Activated T-helper 9 cell treated with anti-CD3 and anti-CD28 coated beads, Interleukin-2, amount 50 U/mL, for 16 hours (primary cell): ENCODE results near the gene OTOP3.

ENCODE experiments used
- DNase-seq: peaks from one replicate; pipeline ENCODE4 v3.0.0-alpha.2; 2020; ENCODE audit warnings: low read depth

OTOP3 gene

GRCh38 chr17:74941128-74941725 is 5.5 kb downstream of the OTOP3 start:
- no peak for DNase-seq

- DNase-seq: no peak
Observed at GRCh38 chr17:74943808-74944522, 8.3 kb downstream of the OTOP3 start.

GRCh38 chr17:74945543-74945942 is 9.8 kb downstream of the OTOP3 start:
- DNase-seq: no peak

DNA sequence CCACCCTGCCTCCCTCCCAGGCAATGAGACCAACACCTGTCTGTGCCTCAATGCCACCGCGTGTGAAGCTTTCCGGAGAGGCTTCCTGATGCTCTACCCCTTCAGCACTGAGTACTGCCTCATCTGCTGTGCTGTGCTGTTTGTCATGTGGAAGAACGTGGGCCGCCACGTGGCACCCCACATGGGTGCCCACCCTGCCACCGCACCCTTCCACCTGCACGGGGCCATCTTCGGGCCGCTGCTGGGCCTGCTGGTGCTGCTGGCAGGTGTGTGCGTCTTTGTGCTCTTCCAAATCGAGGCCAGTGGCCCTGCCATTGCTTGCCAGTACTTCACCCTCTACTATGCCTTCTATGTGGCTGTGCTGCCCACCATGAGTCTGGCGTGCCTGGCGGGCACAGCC is 10.9 kb downstream of the OTOP3 start:
- DNase-seq: no peak

- no peak for DNase-seq
Observed at GRCh38 chr17:74947041-74947754, 11.5 kb downstream of the OTOP3 start.

GRCh38 chr17:74949455-74950115 is 13.9 kb downstream of the OTOP3 start:
- no peak for DNase-seq

DNA sequence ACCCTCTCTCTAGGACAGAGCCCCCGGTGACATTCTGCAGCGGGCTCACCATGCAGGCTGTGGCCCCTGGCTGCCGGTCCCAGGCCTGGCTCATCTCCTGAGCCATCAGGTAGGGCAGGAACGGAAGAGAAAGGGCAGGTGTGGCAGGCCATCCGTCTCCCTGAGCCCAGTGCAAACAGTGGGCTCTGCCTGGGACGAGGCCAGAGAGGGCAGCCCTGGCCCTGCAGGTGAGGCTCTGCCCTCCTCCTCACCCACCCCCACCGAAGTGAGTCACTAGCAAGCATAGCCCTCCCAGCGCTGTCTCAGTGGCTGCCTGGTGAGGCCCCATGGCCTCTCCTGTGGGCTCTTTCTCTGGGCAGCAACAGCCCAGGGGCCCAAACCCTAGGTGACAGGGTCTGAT is 14.5 kb downstream of the OTOP3 start:
- DNase-seq: no peak

DNA sequence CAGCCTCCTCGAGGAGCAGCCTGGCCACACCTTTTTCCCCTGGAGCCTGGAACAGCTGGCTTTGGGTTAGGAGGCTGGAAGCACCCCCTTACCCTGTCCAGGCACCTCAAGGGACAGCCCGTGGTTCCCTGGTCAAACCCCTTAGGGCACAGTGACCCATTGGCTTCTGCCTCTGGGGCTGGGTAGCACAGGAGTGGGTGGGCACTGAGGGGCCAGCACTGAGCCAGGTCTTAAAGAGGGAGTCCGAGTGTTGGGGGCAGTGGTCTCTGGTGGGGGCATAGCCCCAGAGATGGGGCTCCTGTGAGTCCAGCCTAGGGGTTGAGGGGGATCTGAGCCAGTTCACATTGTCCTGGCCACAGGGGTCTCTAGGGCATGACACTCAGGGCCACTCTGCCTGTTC is 15.4 kb downstream of the OTOP3 start:
- DNase-seq: no peak

DNA sequence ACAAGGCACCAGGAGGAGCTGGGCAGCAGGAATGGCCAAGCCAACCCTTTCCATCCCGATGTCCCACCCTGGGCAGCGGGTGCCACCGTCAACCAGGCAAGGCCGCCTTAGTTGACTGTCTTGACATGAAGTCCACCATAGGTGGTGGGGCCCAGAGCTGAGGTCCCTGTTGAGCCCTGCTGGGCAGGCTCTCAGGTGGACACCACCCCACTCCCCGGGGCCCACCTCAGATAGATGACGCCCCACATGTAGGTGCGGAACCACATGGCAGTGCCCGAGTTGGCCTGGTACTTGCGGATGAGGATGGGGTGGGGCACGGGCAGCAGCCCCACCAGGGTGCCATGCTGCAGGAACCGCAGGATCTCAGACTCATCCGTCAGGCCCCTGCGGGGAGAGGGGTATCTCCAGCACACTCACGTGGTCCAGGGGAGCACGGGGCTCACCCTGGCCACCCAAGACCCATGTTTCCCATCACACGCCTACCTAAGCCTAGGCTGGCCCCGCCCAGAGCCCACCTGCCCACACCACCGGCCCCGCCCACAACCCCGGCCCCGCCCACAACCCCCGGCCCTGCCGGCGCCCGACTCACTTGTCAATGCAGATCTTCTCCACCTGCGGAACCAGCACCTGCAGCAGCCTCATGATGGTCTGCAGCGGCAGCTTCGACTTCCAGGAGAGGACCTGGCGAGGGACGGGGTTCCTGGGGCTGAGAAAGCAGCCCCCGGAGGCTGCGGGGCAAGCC is 16.2 kb downstream of the OTOP3 start:
- DNase-seq: no peak

GRCh38 chr17:74952431-74953133 is 16.9 kb downstream of the OTOP3 start:
- no peak for DNase-seq

- no peak for DNase-seq
Observed at GRCh38 chr17:74953134-74953687, 17.5 kb downstream of the OTOP3 start.

GRCh38 chr17:74954115-74954514 is 18.4 kb downstream of the OTOP3 start:
- no peak for DNase-seq

DNA sequence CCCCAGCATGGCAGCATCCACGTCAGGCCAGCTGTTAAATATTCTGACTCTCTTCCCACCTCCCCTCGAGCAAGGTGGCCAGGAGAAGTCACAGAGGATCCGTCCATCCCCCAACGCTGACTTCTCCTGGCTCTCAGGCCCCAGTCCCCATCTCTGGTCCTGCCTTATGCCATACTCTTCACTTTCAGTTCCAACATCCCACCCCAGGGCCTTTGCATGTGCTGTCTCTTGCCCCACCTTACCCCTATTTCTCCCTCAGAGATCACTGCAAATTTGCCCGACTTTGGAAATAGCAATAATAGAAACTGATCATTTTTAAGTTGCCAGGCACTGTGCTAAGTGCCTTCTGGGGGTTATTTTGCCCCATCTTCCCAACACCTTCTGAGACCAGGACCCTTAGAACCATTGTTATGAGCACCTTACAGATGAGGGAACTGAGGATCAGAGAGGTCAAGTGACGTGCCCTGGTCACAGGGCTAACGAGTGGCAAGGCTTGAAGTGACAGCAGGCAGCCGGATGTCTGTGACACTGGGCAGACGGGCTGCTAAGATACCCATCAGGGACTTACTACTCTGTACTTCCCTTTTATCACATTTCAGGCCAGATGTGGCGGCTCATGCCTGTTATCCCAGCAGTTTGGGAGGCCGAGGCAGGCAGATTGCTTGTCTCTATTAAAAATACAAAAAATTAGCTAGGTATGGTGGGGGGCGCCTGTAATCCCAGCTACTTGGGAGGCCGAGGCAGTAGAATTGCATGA is 19.1 kb downstream of the OTOP3 start:
- no peak for DNase-seq

DNA sequence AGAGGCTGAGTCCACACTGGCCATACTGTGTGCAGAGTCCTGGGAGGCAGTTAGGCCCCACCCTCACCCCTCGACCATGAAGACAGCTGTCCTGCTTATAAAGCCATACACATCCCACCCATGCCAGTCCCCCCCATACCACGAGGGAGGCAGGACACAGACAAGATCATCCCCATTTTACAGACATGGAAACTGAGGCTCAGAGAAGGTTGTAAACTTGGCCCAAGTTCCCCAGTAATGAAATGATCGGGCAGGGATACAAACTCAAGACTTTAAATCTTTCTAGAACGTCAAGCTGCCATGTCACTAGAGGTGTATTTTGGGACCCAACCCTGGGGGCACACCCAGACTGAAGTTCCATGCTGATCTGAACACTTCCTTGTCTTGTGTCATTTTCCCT is 20.4 kb downstream of the OTOP3 start:
- DNase-seq: no peak

DNA sequence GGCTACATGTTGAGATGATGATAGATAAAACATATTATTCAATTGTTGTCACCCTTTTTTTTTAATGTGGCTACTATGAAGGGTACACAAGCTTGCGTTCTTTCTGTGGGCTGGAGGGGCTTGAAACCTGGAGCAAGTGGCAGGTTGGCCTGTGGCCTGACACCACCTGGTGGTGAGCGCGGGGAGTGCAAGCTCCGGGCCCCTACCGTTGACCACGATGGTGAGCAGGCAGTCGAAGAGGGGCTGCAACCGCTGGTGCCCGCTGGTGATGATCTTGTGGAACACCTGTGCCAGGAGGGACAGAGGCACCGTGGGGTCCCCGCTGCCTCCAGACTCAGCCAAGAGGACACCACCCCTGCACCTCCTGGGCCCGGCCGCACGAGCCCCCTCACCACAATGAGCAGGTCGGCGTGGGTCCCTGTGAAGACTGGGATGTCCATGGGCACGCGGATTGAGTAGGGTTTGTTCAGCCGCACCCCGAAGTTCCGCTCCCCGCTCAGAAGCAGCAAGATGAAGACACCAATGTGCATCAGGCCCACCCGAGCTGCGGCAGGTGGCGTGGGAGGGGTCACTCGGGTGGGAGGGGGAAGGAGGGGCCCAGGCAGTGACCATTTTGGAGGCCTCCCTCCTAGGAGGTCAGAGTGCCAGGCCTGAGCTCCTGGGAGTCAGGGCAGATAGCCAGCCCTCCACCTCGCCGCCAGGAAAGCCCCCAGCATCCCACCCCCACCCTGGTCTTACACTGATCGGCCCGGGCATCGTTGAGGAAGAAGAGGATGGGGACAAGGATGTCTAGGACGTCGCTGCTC is 22.4 kb downstream of the OTOP3 start:
- peak; percentile 67 for DNase-seq

GRCh38 chr17:74959826-74960515 is 24.3 kb downstream of the OTOP3 start:
- DNase-seq: no peak

GRCh38 chr17:74960570-74961342 is 25.1 kb downstream of the OTOP3 start:
- no peak for DNase-seq
